ENCODE data around the gene HOXD8. TPM values are rescaled to one million over a fixed set of nuclear protein-coding genes. Genes with fewer than 3 reads are reported as not detected.

The HOXD8 gene
- total and polyA plus RNA-seq, 9 of the 15 experiments (the other 6 are each of a cell fraction or from before 2014, with no cell fraction given) = 0.04 to 0.15 TPM; not detected in 7

GRCh38 chr2:176160986-176161824 lies 31.7 kb downstream of the HOXD8 start (continued):
- no peak for TF ChIP-seq KLF13 (tag; IDR thresholded peaks at IDR 0.05; ENCODE audit: borderline replicate concordance, low read depth)
- TF ChIP-seq ZBTB17 (CRISPR knock-in tag; IDR thresholded peaks at IDR 0.05) = no peak
- TF ChIP-seq FUS (optimal IDR thresholded peaks at IDR 0.05; ENCODE audit: low read depth, low read length) = no peak

- Histone ChIP-seq H2AFZ (ENCODE audit: low read depth, low read length) (no peak overlapping the region), H3K4me1 (replicated peaks in 1 of 2; ENCODE audit: control insufficient read depth in 2 of 2, insufficient read depth in 2 of 2, low read length in 2 of 2) (peaks cover 0 to 27% of the 10 kb centered on the region in 2 experiments; a peak in 3 of 5 replicates), H3K4me3 (no peak overlapping the region), H3K36me3 (ENCODE audit: control insufficient read depth, insufficient read depth, low read length) (no peaks in the 10 kb centered on the region), H3K4me2 (ENCODE audit: insufficient read depth, low read length) (no peak overlapping the region), H3K9me1 (ENCODE audit: control insufficient read depth, insufficient read depth, low read length) (no peaks in the 10 kb centered on the region), H3K27ac (ENCODE audit: extremely low read depth, low read depth, low read length) (no peak overlapping the region), H3K9ac (ENCODE audit: insufficient read depth in 1 of 2, low read depth in 2 of 2, low read length in 2 of 2) (no peak overlapping the region), H4K20me1 (replicated peaks; ENCODE audit: control insufficient read depth, insufficient read depth, low read length) (peaks cover 8% of the 10 kb centered on the region), H3K27me3 (ENCODE audit: control insufficient read depth in 2 of 2, insufficient read depth in 2 of 2, low read length in 2 of 2) (peaks cover 81% of the 10 kb centered on the region in 2 experiments), H3K9me3 (replicated peaks; ENCODE audit: control insufficient read depth, insufficient read depth, low read depth, low read length) (no peaks in the 10 kb centered on the region), H3K79me2 (ENCODE audit: control insufficient read depth, insufficient read depth, low read length) (no peaks in the 10 kb centered on the region)
- FAIRE-seq (no peak), DNase-seq (ENCODE audit: extremely low read depth in 1 of 4, low spot score in 3 of 4) (no peak), ATAC-seq (no peak)
- TF ChIP-seq KDM5B (IDR thresholded peaks at IDR 0.05; ENCODE audit: insufficient replicate concordance, low read depth, low read length) (no peak), KHSRP (IDR thresholded peaks at IDR 0.05) (no peak), ZNF347 (CRISPR knock-in tag; IDR thresholded peaks at IDR 0.05; ENCODE audit: low read depth) (no peak), ZC3H8 (IDR thresholded peaks at IDR 0.05) (no peak), HDAC3 (IDR thresholded peaks at IDR 0.05; ENCODE audit: borderline replicate concordance, partially characterized antibody) (no peak), ARHGAP35 (IDR thresholded peaks at IDR 0.05; ENCODE audit: partially characterized antibody) (no peak)
- intact Hi-C loops (cut with micrococcal nuclease) = no loop called here
- CTCF ChIA-PET (ENCODE audit: low intra/inter-chr PET ratio) = no interaction called here
- BruUV-seq (replicated peaks) = no TSS peak
- POLR2A ChIA-PET = interaction anchor here (0.6 to 1.2 kb wide), 9 partner anchors 9 to 1436 kb away, joined by 3 to 4 read pairs (median 3); no protein-coding TSS in a partner anchor
- in situ Hi-C loops (cut with MboI) = no loop called here
- WGBS (ENCODE audit: insufficient coverage, low coverage, missing lambda C conversion rate) = 2% methylated on average over 22 of the region's 22 CpGs
Observed at GRCh38 chr2:176161825-176162626, 32.5 kb downstream of the HOXD8 start.

All from K562 (cell line).